ENCODE results near the gene C22orf31. TPM values are rescaled to one million over a fixed set of nuclear protein-coding genes. Genes with fewer than 3 reads are reported as not detected.

Gene C22orf31
- total RNA-seq, 6 experiments from 2014 or later, result not detected

GRCh38 chr22:29060251-29060869 is 1.3 kb downstream of the C22orf31 start:
- no peak overlapping the region for H3K27ac Mint-ChIP-seq
- DNase-seq, result no peak
- H3K9me3 Mint-ChIP-seq, result no peaks in the 10 kb centered on the region
- H3K27me3 Mint-ChIP-seq (ENCODE audit: insufficient read depth), result peaks cover 27% of the 10 kb centered on the region; the same call in 1 of the 2 replicates
- no peaks in the 10 kb centered on the region for H3K4me1 Mint-ChIP-seq (ENCODE audit: low read depth)
- H3K4me3 Mint-ChIP-seq, result no peak overlapping the region
- no peaks in the 10 kb centered on the region for H3K36me3 Mint-ChIP-seq (ENCODE audit: low read depth)
- no peak for TF ChIP-seq CTCF (IDR thresholded peaks at IDR 0.05)

- no peak for DNase-seq
- no peak for TF ChIP-seq CTCF (IDR thresholded peaks at IDR 0.05)
- H3K27ac Mint-ChIP-seq, result no peak overlapping the region
- no peaks in the 10 kb centered on the region for H3K9me3 Mint-ChIP-seq
- H3K4me1 Mint-ChIP-seq (ENCODE audit: low read depth), result no peaks in the 10 kb centered on the region
- H3K36me3 Mint-ChIP-seq (ENCODE audit: low read depth), result no peaks in the 10 kb centered on the region
- H3K4me3 Mint-ChIP-seq, result no peak overlapping the region
- H3K27me3 Mint-ChIP-seq (ENCODE audit: insufficient read depth), result peaks cover 16% of the 10 kb centered on the region; the same call in 1 of the 2 replicates
Measured at GRCh38 chr22:29056472-29056871, 5.2 kb downstream of the C22orf31 start.

- DNase-seq, result no peak
- H3K4me3 Mint-ChIP-seq, result no peak overlapping the region
- H3K4me1 Mint-ChIP-seq (ENCODE audit: low read depth), result no peaks in the 10 kb centered on the region
- peaks cover 5% of the 10 kb centered on the region; the same call in 1 of the 2 replicates for H3K27me3 Mint-ChIP-seq (ENCODE audit: insufficient read depth)
- H3K27ac Mint-ChIP-seq, result no peak overlapping the region
- H3K36me3 Mint-ChIP-seq (ENCODE audit: low read depth), result no peaks in the 10 kb centered on the region
- no peaks in the 10 kb centered on the region for H3K9me3 Mint-ChIP-seq
- TF ChIP-seq CTCF (IDR thresholded peaks at IDR 0.05), result no peak
Measured at GRCh38 chr22:29055192-29055830, 6.3 kb downstream of the C22orf31 start.

- no peak overlapping the region for H3K4me3 Mint-ChIP-seq
- no peaks in the 10 kb centered on the region for H3K9me3 Mint-ChIP-seq
- H3K27ac Mint-ChIP-seq, result no peak overlapping the region
- H3K36me3 Mint-ChIP-seq (ENCODE audit: low read depth), result no peaks in the 10 kb centered on the region
- H3K27me3 Mint-ChIP-seq (ENCODE audit: insufficient read depth), result peaks cover 4% of the 10 kb centered on the region; the same call in 1 of the 2 replicates
- H3K4me1 Mint-ChIP-seq (ENCODE audit: low read depth), result no peaks in the 10 kb centered on the region
- TF ChIP-seq CTCF (IDR thresholded peaks at IDR 0.05), result no peak
- no peak for DNase-seq
Measured at GRCh38 chr22:29054251-29054767, 7.3 kb downstream of the C22orf31 start.

- Mint-ChIP-seq H3K27me3 (ENCODE audit: insufficient read depth) (peaks cover 2% of the 10 kb centered on the region; the same call in 1 of the 2 replicates), H3K9me3 (no peaks in the 10 kb centered on the region), H3K36me3 (ENCODE audit: low read depth) (no peaks in the 10 kb centered on the region), H3K4me3 (no peak overlapping the region), H3K27ac (no peak overlapping the region), H3K4me1 (ENCODE audit: low read depth) (no peaks in the 10 kb centered on the region)
- no peak for TF ChIP-seq CTCF (IDR thresholded peaks at IDR 0.05)
- DNase-seq, result no peak
Measured at GRCh38 chr22:29053048-29053702, 8.5 kb downstream of the C22orf31 start.

All from HFFc6 (cell line).